Mesenchymal stem cell (in vitro differentiated cells and primary cell): Measurements from ENCODE around the gene ZBTB40.

Experiments
- DNase-seq: peaks from one replicate; pipeline ENCODE4 v3.0.0-alpha.2; 2013
- H2AFZ ChIP-seq: one replicate; pipeline ENCODE4 v1.6.1; 2013; ENCODE audit warnings: low read depth, mild to moderate bottlenecking, control low read depth, inconsistent platforms, low read length, moderate library complexity
- H2AK5ac ChIP-seq: 2 replicates; pipeline ENCODE4 v1.6.1; 2013; ENCODE audit warnings: low read length, moderate library complexity, mild to moderate bottlenecking, inconsistent platforms; ENCODE audit not compliant: severe bottlenecking
- H2BK120ac ChIP-seq: one replicate; pipeline ENCODE4 v1.6.1; 2013; ENCODE audit warnings: low read depth, mild to moderate bottlenecking, inconsistent platforms, low read length, moderate library complexity
- H2BK12ac ChIP-seq, 2 experiments: one replicate each; pipeline ENCODE4 v1.6.1; 2013; ENCODE audit warnings: inconsistent platforms in 2 of 2, low read length in 2 of 2, mild to moderate bottlenecking in 2 of 2, moderate library complexity in 2 of 2, control low read depth in 1 of 2
- H2BK15ac ChIP-seq: one replicate; pipeline ENCODE4 v1.6.1; 2013; ENCODE audit warnings: mild to moderate bottlenecking, low read depth, inconsistent platforms; ENCODE audit not compliant: poor library complexity, severe bottlenecking
- H2BK5ac ChIP-seq: 2 replicates; pipeline ENCODE4 v1.6.1; 2013; ENCODE audit warnings: low read depth, mild to moderate bottlenecking, low read length, control low read depth, inconsistent platforms; ENCODE audit not compliant: poor library complexity, severe bottlenecking
- H3K14ac ChIP-seq, 2 experiments: one replicate each; pipeline ENCODE4 v1.6.1; 2013; ENCODE audit warnings: inconsistent platforms in 2 of 2, low read length in 2 of 2, control low read depth in 1 of 2, mild to moderate bottlenecking in 1 of 2, moderate library complexity in 1 of 2
- H3K18ac ChIP-seq, 2 experiments: one replicate each; pipeline ENCODE4 v1.6.1; 2013; ENCODE audit warnings: inconsistent platforms in 2 of 2, low read length in 2 of 2, control low read depth in 1 of 2, low read depth in 1 of 2, mild to moderate bottlenecking in 1 of 2
- H3K23ac ChIP-seq, 2 experiments: one replicate each; pipeline ENCODE4 v1.6.1; 2013; ENCODE audit warnings: inconsistent platforms in 2 of 2, low read length in 2 of 2, mild to moderate bottlenecking in 2 of 2, moderate library complexity in 2 of 2, control low read depth in 1 of 2
- H3K27ac ChIP-seq: 2 replicates; pipeline ENCODE4 v1.5.1; 2013; ENCODE audit warnings: mild to moderate bottlenecking, moderate library complexity, low read length, control low read depth, inconsistent platforms; ENCODE audit not compliant: poor library complexity, severe bottlenecking
- H3K27me3 ChIP-seq, 2 experiments: 2 replicates each; pipeline versions ENCODE4 v1.6.1 to v1.7.0; 2013; ENCODE audit warnings: low read length in 2 of 2, mild to moderate bottlenecking in 2 of 2, moderate library complexity in 2 of 2, control low read depth in 1 of 2, inconsistent platforms in 1 of 2; ENCODE audit not compliant: control insufficient read depth in 1 of 2, insufficient read depth in 1 of 2
- H3K36me3 ChIP-seq, 2 experiments: 2 replicates each; pipeline versions ENCODE4 v1.6.1 to v1.7.0; 2013; ENCODE audit warnings: low read length in 2 of 2, control low read depth in 1 of 2, inconsistent platforms in 1 of 2, low read depth in 1 of 2, mild to moderate bottlenecking in 1 of 2; ENCODE audit not compliant: insufficient read depth in 2 of 2, control insufficient read depth in 1 of 2
- H3K4ac ChIP-seq, 2 experiments: one replicate each; pipeline ENCODE4 v1.6.1; 2013; ENCODE audit warnings: inconsistent platforms in 2 of 2, low read length in 2 of 2, mild to moderate bottlenecking in 2 of 2, moderate library complexity in 2 of 2, control low read depth in 1 of 2, low read depth in 1 of 2
- H3K4me1 ChIP-seq: 2 replicates; pipeline ENCODE4 v1.6.1; 2013; ENCODE audit warnings: low read depth, low read length, control low read depth; ENCODE audit not compliant: control insufficient read depth, insufficient read depth
- H3K4me2 ChIP-seq: 2 replicates; pipeline ENCODE4 v1.6.1; 2013; ENCODE audit warnings: low read length, mild to moderate bottlenecking, inconsistent platforms; ENCODE audit not compliant: poor library complexity, severe bottlenecking
- H3K4me3 ChIP-seq, 2 experiments: 2 replicates each; pipeline versions ENCODE4 v1.5.1 to v1.7.0; 2013; ENCODE audit warnings: low read length in 2 of 2, mild to moderate bottlenecking in 2 of 2, control low read depth in 1 of 2, low read depth in 1 of 2; ENCODE audit not compliant: insufficient read depth in 1 of 2
- H3K79me1 ChIP-seq: replicated peaks from 2 replicates; pipeline ENCODE4 v1.6.1; 2013; ENCODE audit warnings: mild to moderate bottlenecking, control low read depth, low read length, inconsistent platforms; ENCODE audit not compliant: poor library complexity, severe bottlenecking
- H3K9ac ChIP-seq: 2 replicates; pipeline ENCODE4 v1.7.0; 2013; ENCODE audit warnings: mild to moderate bottlenecking, low read length, moderate library complexity
- H3K9me3 ChIP-seq: 2 replicates; pipeline ENCODE4 v1.7.0; 2013; ENCODE audit warnings: mild to moderate bottlenecking, low read length; ENCODE audit not compliant: control insufficient read depth
- H4K8ac ChIP-seq: one replicate; pipeline ENCODE4 v1.6.1; 2013; ENCODE audit warnings: inconsistent platforms, mild to moderate bottlenecking, low read length, moderate library complexity
- H4K91ac ChIP-seq: one replicate; pipeline ENCODE4 v1.6.1; 2013; ENCODE audit warnings: mild to moderate bottlenecking, low read length, inconsistent platforms
- WGBS: methylation state at CpG from one replicate; pipeline ENCODE4 v1.1.7; 2013; ENCODE audit warnings: mixed read lengths; 5-methylcytosine and 5-hydroxymethylcytosine counted together

ZBTB40 gene

DNA sequence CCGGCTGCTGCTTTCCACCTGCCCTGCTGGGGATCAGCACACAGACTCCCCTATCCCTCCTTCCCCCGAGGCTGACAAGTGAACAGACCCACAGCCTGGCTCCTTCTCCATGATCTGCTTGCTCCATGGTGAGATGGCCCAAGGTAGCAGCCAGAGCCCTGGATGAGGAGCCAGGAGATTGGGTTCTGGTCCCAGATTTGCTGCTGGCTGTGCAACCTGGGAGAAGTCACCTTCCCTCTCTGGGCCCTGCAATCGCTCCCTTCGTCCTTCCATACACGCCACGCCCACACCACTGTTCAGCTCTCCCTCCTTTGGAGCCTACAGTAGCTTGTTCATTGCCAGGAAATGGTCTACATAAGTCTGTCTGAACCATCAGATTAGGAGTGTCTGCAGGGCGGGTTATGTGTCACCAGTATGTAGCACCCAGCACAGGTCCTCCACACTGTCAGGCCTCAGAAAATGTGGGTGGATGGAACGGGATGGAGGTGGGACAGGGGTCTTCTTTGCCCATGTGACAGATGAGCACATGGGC is 102.4 kb downstream of the ZBTB40 start:
- Histone ChIP-seq H3K79me1 (no peaks in the 10 kb centered on the region), H2BK5ac (no peak overlapping the region), H3K4me2 (no peak overlapping the region), H4K91ac (no peak overlapping the region), H3K23ac (no peak overlapping the region), H2BK12ac (no peak overlapping the region), H3K4me3 (no peak overlapping the region), H4K8ac (peak overlapping the region; percentile 14), H2BK15ac (no peak overlapping the region), H3K27ac (no peak overlapping the region), H3K27me3 (peaks cover 88 to 92% of the 10 kb centered on the region in 2 experiments), H3K9me3 (no peaks in the 10 kb centered on the region), H3K9ac (no peak overlapping the region), H2AK5ac (no peak overlapping the region), H2AFZ (no peak overlapping the region), H3K4me1 (no peaks in the 10 kb centered on the region), H2BK120ac (no peak overlapping the region), H3K36me3 (no peaks in the 10 kb centered on the region), H3K4ac (no peak overlapping the region), H3K14ac (no peak overlapping the region), H3K18ac (no peak overlapping the region)
- no peak for DNase-seq
- 54% methylated on average over 6 of the region's 8 CpGs for WGBS

DNA sequence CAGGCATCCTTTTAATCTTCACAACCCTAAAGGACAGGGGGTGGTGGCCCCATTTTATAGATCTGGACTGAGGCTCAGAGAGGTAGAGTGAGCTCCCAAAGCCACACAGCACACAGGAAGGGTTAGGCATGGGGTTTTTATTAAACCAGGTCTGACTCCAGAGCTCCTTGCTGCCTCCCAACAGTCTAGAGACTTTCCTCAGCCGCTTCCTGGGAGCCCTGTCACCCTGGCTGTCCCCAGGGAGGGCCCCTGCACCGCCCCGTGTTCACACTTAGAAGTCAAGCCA is 103.7 kb downstream of the ZBTB40 start:
- Histone ChIP-seq H3K9me3 (no peaks in the 10 kb centered on the region), H2BK12ac (no peak overlapping the region), H4K91ac (no peak overlapping the region), H3K14ac (no peak overlapping the region), H2AFZ (no peak overlapping the region), H3K4me1 (no peaks in the 10 kb centered on the region), H3K4me2 (no peak overlapping the region), H3K9ac (no peak overlapping the region), H2BK5ac (no peak overlapping the region), H3K36me3 (no peaks in the 10 kb centered on the region), H3K4ac (no peak overlapping the region), H3K27me3 (peaks cover 90 to 96% of the 10 kb centered on the region in 2 experiments), H2BK15ac (no peak overlapping the region), H3K23ac (no peak overlapping the region), H3K4me3 (no peak overlapping the region), H4K8ac (no peak overlapping the region), H3K27ac (no peak overlapping the region), H3K79me1 (no peaks in the 10 kb centered on the region), H2AK5ac (no peak overlapping the region), H2BK120ac (no peak overlapping the region), H3K18ac (no peak overlapping the region)
- 60% methylated on average over 3 of the region's 3 CpGs for WGBS
- no peak for DNase-seq

DNA sequence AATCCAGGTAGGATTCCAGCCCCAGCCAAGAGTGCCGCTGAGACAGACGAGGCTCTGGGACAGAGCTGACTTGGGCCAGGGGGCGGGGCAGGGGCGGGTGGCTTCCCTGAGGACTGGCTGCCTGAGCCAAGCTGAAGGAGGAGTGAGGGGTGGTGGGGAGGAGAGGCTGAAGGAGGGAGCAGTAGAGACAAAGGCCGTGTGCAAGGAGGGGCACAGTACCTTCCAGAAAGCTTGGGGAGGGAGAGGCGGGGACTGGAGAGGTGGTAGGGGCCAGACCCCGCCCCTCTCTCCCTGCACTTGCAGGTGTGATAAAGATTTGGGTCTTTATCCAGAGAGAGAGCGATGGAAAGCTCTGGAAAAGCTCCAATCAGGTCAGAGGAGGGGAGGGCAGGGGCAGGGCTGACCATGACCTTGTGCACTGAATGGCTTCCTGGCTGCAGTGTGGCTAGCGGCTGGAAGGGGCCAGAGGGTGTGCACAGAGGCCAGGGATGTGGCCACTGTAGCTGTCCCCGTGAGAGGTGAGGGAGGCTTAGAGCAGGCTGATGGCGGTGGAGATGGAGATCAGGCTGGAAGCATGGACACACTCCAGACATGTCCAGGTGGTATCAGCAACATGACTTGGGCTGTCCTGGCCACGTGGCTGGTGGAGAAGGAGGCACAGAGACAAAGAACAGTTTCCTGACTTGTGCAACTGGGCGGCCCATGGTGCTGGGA is 104.9 kb downstream of the ZBTB40 start:
- Histone ChIP-seq H2BK12ac (no peak overlapping the region), H3K18ac (no peak overlapping the region), H2AK5ac (no peak overlapping the region), H3K4me3 (no peak overlapping the region), H3K27me3 (peaks cover 90 to 98% of the 10 kb centered on the region in 2 experiments), H3K36me3 (no peaks in the 10 kb centered on the region), H2BK15ac (no peak overlapping the region), H3K14ac (peak overlapping the region in 1 of 2 experiments; percentile 61), H3K4ac (no peak overlapping the region), H3K4me1 (no peaks in the 10 kb centered on the region), H3K27ac (no peak overlapping the region), H3K23ac (no peak overlapping the region), H4K8ac (no peak overlapping the region), H2AFZ (no peak overlapping the region), H4K91ac (no peak overlapping the region), H3K9me3 (no peaks in the 10 kb centered on the region), H3K79me1 (no peaks in the 10 kb centered on the region), H2BK120ac (no peak overlapping the region), H3K4me2 (no peak overlapping the region), H3K9ac (no peak overlapping the region), H2BK5ac (no peak overlapping the region)
- 42% methylated on average over 13 of the region's 13 CpGs for WGBS
- DNase-seq, result no peak

DNA sequence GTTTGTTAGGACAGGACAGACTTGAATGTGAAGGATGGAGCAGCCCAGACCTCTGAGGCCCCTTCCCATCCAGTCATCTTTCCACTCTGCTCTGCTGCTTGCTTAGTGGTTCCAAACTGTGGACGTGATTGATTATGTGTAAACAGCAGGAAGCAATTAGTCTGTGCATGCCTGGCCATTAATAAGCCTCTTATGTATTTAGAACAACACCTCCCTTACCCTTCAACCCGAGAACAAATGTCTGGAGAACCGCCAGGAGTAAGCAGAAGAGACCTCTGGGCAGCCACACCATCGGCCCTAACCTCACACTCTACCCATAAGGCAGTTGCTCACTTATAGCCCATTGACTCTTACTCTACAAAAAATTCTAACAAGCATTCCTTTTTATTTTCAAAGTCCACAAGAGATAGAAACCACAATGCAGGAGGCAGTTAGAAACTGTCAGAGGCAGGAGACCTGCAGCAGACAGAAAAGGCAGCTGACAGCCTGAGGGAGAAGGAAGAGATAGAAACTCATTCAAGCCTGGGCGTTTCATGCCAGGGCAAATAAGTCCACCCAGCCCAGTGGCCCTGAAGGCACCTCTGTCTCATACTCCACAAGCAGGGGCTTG is 105.8 kb downstream of the ZBTB40 start:
- Histone ChIP-seq H3K4me3 (no peak overlapping the region), H2BK12ac (no peak overlapping the region), H3K27ac (no peak overlapping the region), H3K79me1 (no peaks in the 10 kb centered on the region), H3K9ac (no peak overlapping the region), H3K36me3 (no peaks in the 10 kb centered on the region), H3K4me1 (no peaks in the 10 kb centered on the region), H4K8ac (no peak overlapping the region), H3K4ac (no peak overlapping the region), H3K18ac (no peak overlapping the region), H3K9me3 (no peaks in the 10 kb centered on the region), H3K27me3 (peaks cover 90 to 98% of the 10 kb centered on the region in 2 experiments), H3K14ac (no peak overlapping the region), H4K91ac (no peak overlapping the region), H2BK5ac (no peak overlapping the region), H2AFZ (no peak overlapping the region), H3K23ac (no peak overlapping the region), H2BK15ac (no peak overlapping the region), H3K4me2 (no peak overlapping the region), H2BK120ac (no peak overlapping the region), H2AK5ac (no peak overlapping the region)
- 26% methylated on average over 4 of the region's 5 CpGs for WGBS
- DNase-seq, result no peak
